AG09309 (cell line): Measurements from ENCODE around the gene MGAT4D.

Experiments
- DNase-seq: peaks from one replicate; pipeline ENCODE4 v3.0.0-alpha.2; 2010; ENCODE audit warnings: low read depth
- H3K4me3 ChIP-seq: 2 replicates; pipeline ENCODE4 v1.5.1; 2011; ENCODE audit warnings: mild to moderate bottlenecking, low read depth, low read length, moderate library complexity; ENCODE audit not compliant: control insufficient read depth
- CTCF ChIP-seq: IDR thresholded peaks from 2 replicates; pipeline ENCODE4 v1.5.1; 2011; ENCODE audit warnings: mild to moderate bottlenecking, low read depth, low read length, inconsistent platforms; ENCODE audit not compliant: insufficient read depth, control insufficient read depth; ENCODE audit errors: missing control alignments

The MGAT4D gene

DNA sequence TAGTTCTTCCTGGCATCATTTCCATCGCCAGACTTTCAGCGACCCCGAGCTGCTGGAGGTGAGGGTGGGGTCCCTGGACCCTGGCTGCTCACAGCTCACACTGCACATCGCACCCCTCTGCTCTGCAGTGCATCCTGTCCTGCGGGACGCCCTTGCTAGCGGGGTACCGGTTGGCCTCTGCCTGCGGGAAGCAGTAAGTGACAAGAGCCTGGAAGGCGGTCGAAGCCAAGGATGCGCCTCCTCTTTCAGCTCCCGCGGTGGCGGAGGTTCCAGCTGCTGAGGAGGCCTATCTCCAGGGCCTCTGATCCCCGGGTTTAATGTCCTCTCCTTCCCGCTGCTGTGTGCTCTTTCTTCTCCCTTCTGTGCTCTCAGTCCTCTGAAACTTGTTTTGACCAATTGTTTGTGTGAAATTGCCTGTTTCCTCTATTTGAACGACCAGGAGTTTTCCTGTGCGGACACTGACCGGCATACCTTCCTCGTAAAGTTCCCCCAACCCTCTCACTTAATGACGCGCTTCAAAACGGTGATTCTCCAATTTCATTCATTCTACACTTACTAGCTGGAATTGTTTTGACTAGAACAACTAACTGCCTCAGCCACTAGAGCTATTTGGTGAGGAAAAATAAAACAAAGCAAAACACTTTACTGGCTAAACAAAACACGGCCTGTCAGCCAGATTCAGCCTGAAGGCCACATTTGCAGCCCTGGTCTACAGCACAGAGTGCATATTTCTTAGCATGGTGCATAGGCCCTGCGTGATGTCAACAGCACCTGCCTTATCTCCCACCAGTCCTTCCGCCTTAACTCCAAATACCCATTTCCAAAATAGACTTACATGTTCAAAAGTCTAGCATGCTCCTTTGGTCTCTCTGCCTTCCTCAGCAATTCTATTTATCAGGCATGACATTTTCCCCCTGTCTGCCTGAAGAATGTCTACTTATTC is 28.0 kb downstream of the MGAT4D start:
- no peak overlapping the region for H3K4me3 ChIP-seq
- TF ChIP-seq CTCF: no peak
- no peak for DNase-seq

- TF ChIP-seq CTCF: no peak
- H3K4me3 ChIP-seq: no peak overlapping the region
- DNase-seq: no peak
Measured at GRCh38 chr4:140466146-140466545, 31.9 kb downstream of the MGAT4D start.

- DNase-seq: no peak
- TF ChIP-seq CTCF: no peak
- no peak overlapping the region for H3K4me3 ChIP-seq
Measured at GRCh38 chr4:140463614-140464013, 34.5 kb downstream of the MGAT4D start.

GRCh38 chr4:140463182-140463581 is 34.9 kb downstream of the MGAT4D start:
- TF ChIP-seq CTCF: no peak
- no peak for DNase-seq
- no peak overlapping the region for H3K4me3 ChIP-seq

- TF ChIP-seq CTCF: no peak
- H3K4me3 ChIP-seq: no peak overlapping the region
- DNase-seq: no peak
Measured at GRCh38 chr4:140450352-140450751, 47.7 kb downstream of the MGAT4D start.

GRCh38 chr4:140448830-140449229 is 49.3 kb downstream of the MGAT4D start:
- no peak for TF ChIP-seq CTCF
- DNase-seq: no peak
- no peak overlapping the region for H3K4me3 ChIP-seq
